ENCODE measurements around the gene GPR148.
"Not testable (repeated sequence)": the region's sequence is repeated elsewhere in the genome, so short reads cannot be mapped to it uniquely, and the experiment has no call there.

The GPR148 gene, protein sequence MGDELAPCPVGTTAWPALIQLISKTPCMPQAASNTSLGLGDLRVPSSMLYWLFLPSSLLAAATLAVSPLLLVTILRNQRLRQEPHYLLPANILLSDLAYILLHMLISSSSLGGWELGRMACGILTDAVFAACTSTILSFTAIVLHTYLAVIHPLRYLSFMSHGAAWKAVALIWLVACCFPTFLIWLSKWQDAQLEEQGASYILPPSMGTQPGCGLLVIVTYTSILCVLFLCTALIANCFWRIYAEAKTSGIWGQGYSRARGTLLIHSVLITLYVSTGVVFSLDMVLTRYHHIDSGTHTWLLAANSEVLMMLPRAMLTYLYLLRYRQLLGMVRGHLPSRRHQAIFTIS

GRCh38 chr2:130728549-130729316, at the start of gene GPR148:
GPR148 (plus strand) TSS chr2:130729070; CDS start chr2:130729152, 82 bp downstream.
- no peak for DNase-seq (ENCODE audit: low spot score)

- DNase-seq (ENCODE audit: low spot score): not testable (repeated sequence)
Measured at GRCh38 chr2:130692041-130692770, 36.7 kb upstream of the GPR148 start.

GRCh38 chr2:130693474-130693873, 35.4 kb upstream of the GPR148 start:
- DNase-seq (ENCODE audit: low spot score): not testable (repeated sequence)

DNA sequence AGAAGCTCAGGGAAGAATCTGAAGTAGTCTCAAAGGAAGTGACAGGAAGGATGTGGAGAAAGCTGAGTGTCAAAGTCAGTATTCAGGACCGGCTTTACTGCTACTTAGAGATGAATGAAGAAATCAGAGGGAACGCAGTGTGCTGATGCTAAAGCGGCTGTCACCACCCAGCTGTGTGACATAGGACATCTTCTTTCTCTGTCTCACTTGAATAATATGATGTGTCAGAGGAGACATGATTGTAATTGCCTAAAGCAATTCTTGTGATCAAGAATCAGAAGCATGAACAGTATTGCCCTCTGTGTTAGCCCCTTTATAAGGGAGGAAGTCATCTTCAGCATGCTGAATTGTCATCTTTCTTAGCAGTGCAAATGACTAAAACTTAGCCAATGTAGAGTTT, 25.6 kb upstream of the GPR148 start:
- not testable (repeated sequence) for DNase-seq (ENCODE audit: low spot score)

DNA sequence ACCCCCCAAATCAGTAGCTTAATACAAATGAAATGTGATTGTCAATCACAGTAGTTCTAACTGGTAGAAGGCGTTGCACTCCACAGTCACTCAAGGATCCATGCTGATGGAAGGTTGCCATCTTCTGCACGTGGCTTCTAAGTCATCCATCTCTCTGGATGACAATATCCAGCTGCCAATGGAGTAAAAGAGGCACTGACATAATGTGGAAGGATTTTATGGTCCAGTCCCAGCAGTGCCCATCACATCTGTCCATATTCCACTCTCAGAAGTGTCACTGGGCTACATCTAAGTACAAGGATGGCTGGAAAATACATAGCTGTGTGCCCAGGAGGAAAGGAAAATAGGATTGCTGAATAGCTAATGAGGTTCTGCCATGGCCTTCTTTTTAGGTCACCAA, 14.1 kb upstream of the GPR148 start:
- not testable (repeated sequence) for DNase-seq (ENCODE audit: low spot score)

GRCh38 chr2:130720036-130720435, 8.8 kb upstream of the GPR148 start:
- DNase-seq (ENCODE audit: low spot score): no peak

- no peak for DNase-seq (ENCODE audit: low spot score)
Measured at GRCh38 chr2:130720528-130720927, 8.3 kb upstream of the GPR148 start.

GRCh38 chr2:130724455-130724854, 4.4 kb upstream of the GPR148 start:
- DNase-seq (ENCODE audit: low spot score): no peak

GRCh38 chr2:130726614-130727180, 2.2 kb upstream of the GPR148 start:
- DNase-seq (ENCODE audit: low spot score): no peak

DNA sequence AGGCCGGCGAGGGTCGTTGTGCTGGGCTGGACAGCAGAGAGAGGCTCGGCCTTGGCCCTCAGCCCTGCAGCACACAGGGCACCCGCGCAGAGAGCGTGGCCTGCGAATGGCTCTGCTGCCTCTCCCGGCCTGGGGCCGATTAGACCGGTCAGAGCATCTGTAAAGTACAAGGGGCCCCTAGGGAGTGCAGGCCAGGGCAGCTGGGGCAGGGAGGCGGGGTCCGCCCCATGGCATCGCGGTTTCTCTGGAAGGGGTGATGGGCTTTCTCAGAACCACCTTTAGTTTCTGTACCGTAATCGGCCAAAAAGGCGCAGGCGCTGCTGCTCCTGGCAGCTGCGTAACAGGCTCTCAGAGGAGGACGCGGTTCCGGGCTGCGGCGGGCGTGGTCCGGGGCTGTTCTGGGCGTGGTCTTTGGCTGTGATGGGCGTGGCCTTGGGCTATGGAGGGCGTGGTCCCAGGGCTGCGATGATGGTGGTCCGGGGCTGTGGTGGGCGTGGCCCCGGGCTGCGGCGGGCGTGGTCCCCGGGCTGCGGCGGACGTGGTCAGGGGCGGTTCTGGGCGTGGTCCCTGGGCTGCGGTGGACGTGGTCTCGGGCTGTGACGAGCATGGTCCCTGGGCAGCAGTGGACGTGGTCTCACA, 1.5 kb upstream of the GPR148 start:
- peak; percentile 60 for DNase-seq (ENCODE audit: low spot score)

DNA sequence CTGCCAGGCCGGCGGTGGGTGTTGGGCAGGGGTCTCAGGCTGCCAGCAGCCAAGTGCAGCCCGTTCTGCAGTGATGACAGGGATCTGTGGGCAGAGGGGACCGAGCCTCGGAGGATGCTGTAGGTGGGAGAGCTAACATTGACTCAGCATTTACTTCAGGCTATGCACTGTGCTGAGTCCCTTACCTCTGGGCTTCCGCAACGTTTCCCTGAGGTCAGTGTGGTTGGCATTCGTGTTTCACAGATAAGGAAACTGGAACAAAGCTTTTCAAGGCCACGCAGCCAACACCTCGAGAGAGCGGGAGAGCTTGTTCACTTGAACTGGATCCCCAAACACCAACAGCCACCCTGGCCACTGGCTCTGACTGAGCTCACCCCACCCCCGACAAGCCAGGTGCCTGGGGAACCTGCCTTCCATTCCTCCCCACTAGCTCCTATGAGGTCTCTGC, 839 bp upstream of the GPR148 start:
- DNase-seq (ENCODE audit: low spot score): no peak

DNA sequence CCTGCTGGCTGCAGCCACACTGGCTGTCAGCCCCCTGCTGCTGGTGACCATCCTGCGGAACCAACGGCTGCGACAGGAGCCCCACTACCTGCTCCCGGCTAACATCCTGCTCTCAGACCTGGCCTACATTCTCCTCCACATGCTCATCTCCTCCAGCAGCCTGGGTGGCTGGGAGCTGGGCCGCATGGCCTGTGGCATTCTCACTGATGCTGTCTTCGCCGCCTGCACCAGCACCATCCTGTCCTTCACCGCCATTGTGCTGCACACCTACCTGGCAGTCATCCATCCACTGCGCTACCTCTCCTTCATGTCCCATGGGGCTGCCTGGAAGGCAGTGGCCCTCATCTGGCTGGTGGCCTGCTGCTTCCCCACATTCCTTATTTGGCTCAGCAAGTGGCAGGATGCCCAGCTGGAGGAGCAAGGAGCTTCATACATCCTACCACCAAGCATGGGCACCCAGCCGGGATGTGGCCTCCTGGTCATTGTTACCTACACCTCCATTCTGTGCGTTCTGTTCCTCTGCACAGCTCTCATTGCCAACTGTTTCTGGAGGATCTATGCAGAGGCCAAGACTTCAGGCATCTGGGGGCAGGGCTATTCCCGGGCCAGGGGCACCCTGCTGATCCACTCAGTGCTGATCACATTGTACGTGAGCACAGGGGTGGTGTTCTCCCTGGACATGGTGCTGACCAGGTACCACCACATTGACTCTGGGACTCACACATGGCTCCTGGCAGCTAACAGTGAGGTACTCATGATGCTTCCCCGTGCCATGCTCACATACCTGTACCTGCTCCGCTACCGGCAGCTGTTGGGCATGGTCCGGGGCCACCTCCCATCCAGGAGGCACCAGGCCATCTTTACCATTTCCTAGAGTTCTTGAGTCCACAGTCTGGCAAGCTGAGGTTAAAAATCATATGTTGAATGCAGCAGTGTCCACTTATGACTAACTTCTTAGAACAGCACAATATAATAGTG, 741 bp downstream of the GPR148 start:
- no peak for DNase-seq (ENCODE audit: low spot score)

- not testable (repeated sequence) for DNase-seq (ENCODE audit: low spot score)
Measured at GRCh38 chr2:130732257-130732656, 3.4 kb downstream of the GPR148 start.

GRCh38 chr2:130735200-130735599, 6.3 kb downstream of the GPR148 start:
- DNase-seq (ENCODE audit: low spot score): no peak

GRCh38 chr2:130736487-130736886, 7.6 kb downstream of the GPR148 start:
- DNase-seq (ENCODE audit: low spot score): no peak

DNA sequence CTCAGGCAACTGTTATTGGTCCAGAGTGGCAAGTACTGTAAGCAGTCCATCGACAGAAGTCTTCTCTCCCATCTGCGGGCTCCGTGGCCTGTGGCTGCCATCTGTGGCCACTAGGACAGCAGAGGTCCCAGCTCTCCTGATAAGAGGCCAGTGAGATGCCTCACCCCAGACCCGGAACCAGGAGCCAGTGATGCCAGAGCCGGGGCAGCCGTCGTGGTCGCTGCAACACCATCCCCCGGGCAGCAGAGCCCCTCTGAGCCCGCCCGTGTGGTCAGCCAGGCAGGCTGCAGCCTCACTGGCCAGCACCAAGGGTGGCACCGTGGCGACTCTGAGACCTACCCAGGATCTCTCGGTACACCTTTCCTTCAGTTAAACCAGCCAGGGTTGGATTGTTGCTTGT, 8.7 kb downstream of the GPR148 start:
- no peak for DNase-seq (ENCODE audit: low spot score)

GRCh38 chr2:130740671-130741070, 11.8 kb downstream of the GPR148 start:
- no peak for DNase-seq (ENCODE audit: low spot score)

DNA sequence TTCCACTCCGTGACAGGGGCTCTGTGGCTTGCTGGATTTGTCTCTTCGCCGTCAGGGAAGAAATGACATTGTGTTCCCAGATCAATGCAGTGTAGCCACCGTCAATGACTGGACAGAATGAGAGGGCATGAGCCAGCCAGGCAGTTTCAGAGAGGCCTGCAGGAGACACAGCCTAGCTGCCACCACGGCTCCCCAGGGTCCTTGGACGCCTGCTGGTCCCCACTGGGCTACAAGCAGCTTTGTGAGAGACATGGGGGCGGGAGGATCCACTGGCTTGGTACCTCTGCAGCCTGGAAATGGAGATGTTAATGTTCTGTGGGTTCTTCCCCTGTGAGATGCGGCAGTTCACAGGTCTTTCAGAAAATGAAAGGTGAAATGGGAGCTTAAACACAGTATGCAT, 14.4 kb downstream of the GPR148 start:
- DNase-seq (ENCODE audit: low spot score): no peak

DNA sequence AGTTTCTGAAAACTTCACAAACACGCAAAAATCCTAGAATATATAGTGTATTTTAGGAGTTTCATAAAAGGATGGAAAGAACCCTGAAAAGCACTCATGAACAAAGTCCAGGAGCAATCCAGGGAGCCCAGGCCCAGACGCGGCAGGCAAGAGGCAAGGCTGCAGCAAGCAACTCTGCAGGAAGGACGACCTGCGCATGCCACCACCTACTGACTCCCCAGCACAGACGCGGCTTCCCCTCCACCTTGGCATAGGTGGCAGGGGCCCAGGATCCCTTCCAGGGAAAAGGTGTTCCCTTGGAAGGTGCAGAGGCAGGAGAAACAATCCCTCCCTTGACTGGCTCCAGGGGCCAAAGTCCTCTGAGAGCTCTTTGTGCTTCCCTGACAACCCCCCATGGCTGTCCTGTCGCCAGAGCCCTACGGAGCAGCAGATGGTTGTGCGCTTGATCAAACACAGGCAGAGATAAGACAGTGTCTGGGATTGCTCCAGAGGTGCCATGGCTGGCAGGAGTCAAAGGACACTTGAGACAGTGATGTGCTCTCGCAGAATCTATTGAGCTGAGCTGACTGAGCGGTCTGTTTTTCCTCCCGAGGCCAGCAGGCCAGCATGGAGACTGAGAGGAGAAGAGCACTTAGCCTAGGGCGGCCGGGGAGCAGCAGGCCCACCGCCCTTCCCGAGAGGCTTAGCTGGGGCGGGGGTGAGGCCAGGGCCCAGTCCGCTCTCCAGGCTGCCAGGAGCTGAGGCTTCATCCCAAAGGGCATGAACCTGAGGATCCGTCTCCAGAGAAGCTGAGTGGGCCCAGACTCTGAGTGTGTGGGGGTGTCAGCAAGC, 15.6 kb downstream of the GPR148 start:
- no peak for DNase-seq (ENCODE audit: low spot score)

- DNase-seq (ENCODE audit: low spot score): no peak
Measured at GRCh38 chr2:130749078-130749477, 20.2 kb downstream of the GPR148 start.
